Measurements from ENCODE around the gene ME1. TPM values are rescaled to one million over a fixed set of nuclear protein-coding genes. Genes with fewer than 3 reads are reported as not detected.

Gene ME1
- total and polyA plus RNA-seq, 9 of the 15 experiments (the other 6 are each of a cell fraction or from before 2014, with no cell fraction given) = 3.2 to 10.4 (median 5.5) TPM

- peak; percentile 24; the same call in 1 of the 2 replicates for TF ChIP-seq ZNF740 (CRISPR knock-in tag; IDR thresholded peaks at IDR 0.05)
- peak in 1 of 2 experiments; percentile 69; a peak in 1 of 4 replicates for TF ChIP-seq ZNF740 (tag; IDR thresholded peaks at IDR 0.05)
- no peak for TF ChIP-seq TOE1 (IDR thresholded peaks at IDR 0.05; ENCODE audit: borderline replicate concordance)
- TF ChIP-seq TOE1 (CRISPR knock-in tag; IDR thresholded peaks at IDR 0.05; ENCODE audit: borderline replicate concordance, low read depth) = no peak
- no peak for TF ChIP-seq POLR2H (tag; IDR thresholded peaks at IDR 0.05; ENCODE audit: low read depth)
- TF ChIP-seq HNRNPL (IDR thresholded peaks at IDR 0.05; ENCODE audit: low read depth, low read length) = 0 out of 2 replicates have a peak, but pooled peaks have one; percentile 43
- no peak for TF ChIP-seq GTF2F1 (IDR thresholded peaks at IDR 0.05; ENCODE audit: low read depth, low read length)
- peak; percentile 91 for TF ChIP-seq VEZF1 (CRISPR knock-in tag; IDR thresholded peaks at IDR 0.05)
- no peak for TF ChIP-seq FOXK1 (CRISPR knock-in tag; IDR thresholded peaks at IDR 0.05; ENCODE audit: borderline replicate concordance)
- TF ChIP-seq NRF1 (conservative IDR thresholded peaks at IDR 0.05 in 1 of 2, IDR thresholded peaks at IDR 0.05 in 1 of 2) = peak; percentile 32 to 49; a peak in 3 of 4 replicates
- TF ChIP-seq SMARCC2 (IDR thresholded peaks at IDR 0.05; ENCODE audit: low read depth) = 0 out of 2 replicates have a peak, but pooled peaks have one; percentile 31
- peak; percentile 35 for TF ChIP-seq MEIS2 (IDR thresholded peaks at IDR 0.05; ENCODE audit: partially characterized antibody)
- TF ChIP-seq ELK3 (CRISPR knock-in tag; IDR thresholded peaks at IDR 0.05) = no peak
- TF ChIP-seq NBN (IDR thresholded peaks at IDR 0.05; ENCODE audit: low read depth) = peak; percentile 23; the same call in 1 of the 2 replicates
- no peak for TF ChIP-seq CBX2 (IDR thresholded peaks at IDR 0.05; ENCODE audit: insufficient read depth, low read length, poor library complexity, severe bottlenecking)
- TF ChIP-seq CCNT2 (IDR thresholded peaks at IDR 0.05; ENCODE audit: borderline replicate concordance, extremely low read depth, insufficient read length, low read depth, low read length) = peak; percentile 89
- TF ChIP-seq GATAD2B (IDR thresholded peaks at IDR 0.05; ENCODE audit: borderline replicate concordance) = peak; percentile 35; the same call in 1 of the 2 replicates
- peak; percentile 68; the same call in 1 of the 2 replicates for TF ChIP-seq BRD4 (IDR thresholded peaks at IDR 0.05)
- TF ChIP-seq RBM15 (IDR thresholded peaks at IDR 0.05; ENCODE audit: insufficient read depth, low read length) = no peak
- TF ChIP-seq MAX (CRISPR knock-in tag; IDR thresholded peaks at IDR 0.05) = 0 out of 2 replicates have a peak, but pooled peaks have one; percentile 54
- TF ChIP-seq CXXC5 (CRISPR knock-in tag; IDR thresholded peaks at IDR 0.05) = peak; percentile 76
- TF ChIP-seq CBFA2T3 (IDR thresholded peaks at IDR 0.05) = peak; percentile 64
- TF ChIP-seq PHF20 (IDR thresholded peaks at IDR 0.05; ENCODE audit: partially characterized antibody) = peak; percentile 37
- peak; percentile 98 for TF ChIP-seq MAFG (tag; conservative IDR thresholded peaks at IDR 0.05)
Observed at GRCh38 chr6:83430611-83431544, at the start of gene ME1 (continued).

Measured in K562 (cell line).